IPS DF 4.7 (cell line): ENCODE measurements around the gene GJD4.
A peak's percentile ranks its signal among the peaks of the same experiment; 100 is the strongest.

Experiments
- DNase-seq: peaks from one replicate; pipeline ENCODE4 v3.0.0-alpha.2; 2013; ENCODE audit warnings: low spot score; ENCODE audit errors: extremely low read depth

The GJD4 gene

GRCh38 chr10:35605191-35605590 lies at the start of gene GJD4:
Gene GJD4, plus strand, starts transcription at chr10:35605341. Its CDS starts 227 bp downstream, at chr10:35605568.
- DNase-seq, result no peak

- no peak for DNase-seq
These were observed 48.9 kb upstream of the GJD4 start for GRCh38 chr10:35555962-35556930.

- DNase-seq, result no peak
These were observed 46.9 kb upstream of the GJD4 start for GRCh38 chr10:35558276-35558675.

- no peak for DNase-seq
These were observed 45.7 kb upstream of the GJD4 start for GRCh38 chr10:35559416-35559815.

- DNase-seq, result no peak
These were observed 43.4 kb upstream of the GJD4 start for GRCh38 chr10:35561715-35562114.

- no peak for DNase-seq
These were observed 42.7 kb upstream of the GJD4 start for GRCh38 chr10:35562427-35562826.

GRCh38 chr10:35563261-35563891 lies 41.8 kb upstream of the GJD4 start:
- peak; percentile 46 for DNase-seq

- DNase-seq, result no peak
These were observed 40.7 kb upstream of the GJD4 start for GRCh38 chr10:35564341-35564968.

GRCh38 chr10:35565602-35566081 lies 39.5 kb upstream of the GJD4 start:
- no peak for DNase-seq

GRCh38 chr10:35567951-35568350 lies 37.2 kb upstream of the GJD4 start:
- no peak for DNase-seq

GRCh38 chr10:35568483-35569015 lies 36.6 kb upstream of the GJD4 start:
- no peak for DNase-seq

- DNase-seq, result no peak
These were observed 35.9 kb upstream of the GJD4 start for GRCh38 chr10:35569111-35569707.

- no peak for DNase-seq
These were observed 35.3 kb upstream of the GJD4 start for GRCh38 chr10:35569836-35570235.

GRCh38 chr10:35570397-35570796 lies 34.7 kb upstream of the GJD4 start:
- no peak for DNase-seq

- DNase-seq, result no peak
These were observed 32.6 kb upstream of the GJD4 start for GRCh38 chr10:35572583-35572982.

- no peak for DNase-seq
These were observed 31.3 kb upstream of the GJD4 start for GRCh38 chr10:35573796-35574195.

GRCh38 chr10:35574924-35575352 lies 30.2 kb upstream of the GJD4 start:
- no peak for DNase-seq

GRCh38 chr10:35575640-35576039 lies 29.5 kb upstream of the GJD4 start:
- DNase-seq, result no peak

- no peak for DNase-seq
These were observed 28.4 kb upstream of the GJD4 start for GRCh38 chr10:35576730-35577129.

- no peak for DNase-seq
These were observed 27.1 kb upstream of the GJD4 start for GRCh38 chr10:35577926-35578617.

GRCh38 chr10:35578618-35578956 lies 26.6 kb upstream of the GJD4 start:
- DNase-seq, result no peak
